ENCODE results near the gene PTGFR.

PTGFR gene

GRCh38 chr1:78520216-78520615 lies 29.4 kb downstream of the PTGFR start:
- no peak for DNase-seq (ENCODE audit: low read depth)

DNA sequence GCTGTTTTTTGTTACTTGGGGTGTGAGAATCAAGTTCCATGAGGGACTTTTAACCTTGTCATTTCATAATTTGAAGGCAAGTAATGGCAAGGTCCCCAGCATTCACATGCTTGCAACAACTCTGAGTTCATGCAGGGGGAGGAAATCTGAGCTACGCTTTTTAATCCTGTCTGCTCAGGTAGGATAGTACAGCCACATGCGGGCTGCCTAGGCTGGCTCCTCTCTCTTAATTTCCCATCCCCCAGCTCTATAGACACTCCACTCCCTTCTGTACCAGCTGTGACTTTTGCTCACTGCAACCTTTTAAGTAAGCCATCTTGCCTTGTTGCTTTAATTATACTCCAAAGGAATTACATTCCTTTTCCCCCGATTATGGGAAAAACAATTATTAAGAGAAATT lies 30.1 kb downstream of the PTGFR start:
- DNase-seq (ENCODE audit: low read depth), result no peak

DNA sequence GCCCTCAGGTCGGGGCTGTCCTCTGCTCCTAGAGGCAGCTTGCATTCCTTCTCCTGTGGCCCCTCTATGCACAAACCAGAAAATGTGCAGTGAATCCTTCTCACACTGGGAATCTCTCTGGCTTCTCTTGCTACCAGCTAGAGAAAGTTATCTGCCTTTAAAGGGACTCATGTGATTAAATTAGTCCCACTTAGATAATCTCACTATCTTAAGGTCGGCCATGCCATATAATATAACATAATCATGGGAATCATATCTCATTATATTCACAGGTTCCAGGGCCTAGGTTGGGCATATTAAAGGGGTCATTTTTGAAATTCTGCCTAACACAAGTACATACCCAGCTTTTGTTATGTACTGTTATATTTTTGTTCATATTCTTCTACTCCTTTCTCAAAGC lies 31.4 kb downstream of the PTGFR start:
- no peak for DNase-seq (ENCODE audit: low read depth)

DNA sequence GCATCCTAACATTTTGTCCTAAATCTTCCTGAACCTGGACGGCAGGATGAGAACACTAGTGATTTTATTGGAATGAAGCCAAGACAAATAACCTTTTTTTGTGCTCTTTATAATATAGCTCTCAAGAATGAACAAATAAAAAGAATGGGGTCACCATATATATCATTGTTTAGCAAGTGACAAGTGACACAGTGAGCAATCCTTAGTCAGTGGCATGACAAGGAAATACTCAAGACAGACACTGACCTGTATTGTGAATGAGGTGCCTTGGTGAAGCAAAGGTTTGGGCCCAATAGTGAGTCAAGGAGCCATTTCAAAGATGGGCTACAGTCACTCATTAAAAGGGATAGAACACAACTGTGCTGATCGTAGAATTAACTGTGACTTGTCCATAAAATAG lies 35.7 kb downstream of the PTGFR start:
- DNase-seq (ENCODE audit: low read depth), result no peak

- no peak for DNase-seq (ENCODE audit: low read depth)
Measured at GRCh38 chr1:78527706-78528105, 36.9 kb downstream of the PTGFR start.

DNA sequence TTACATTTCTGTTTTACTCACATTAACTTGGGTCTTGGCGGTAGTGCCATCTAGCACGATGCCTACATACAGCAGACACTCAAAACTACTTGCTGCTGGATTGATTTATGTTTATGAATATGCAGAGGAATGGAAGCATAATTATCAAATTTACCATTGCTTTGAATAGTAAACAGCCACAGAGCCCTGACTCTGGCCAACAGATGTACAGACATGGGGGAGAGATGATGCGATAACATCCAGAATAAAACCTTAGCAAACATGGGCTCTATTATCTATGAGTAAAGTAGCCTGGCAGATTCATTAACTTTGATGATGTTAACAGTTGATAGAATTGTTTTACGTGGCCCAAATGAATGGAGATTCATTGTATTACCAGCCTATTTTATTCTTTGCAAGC lies 42.8 kb downstream of the PTGFR start:
- DNase-seq (ENCODE audit: low read depth), result no peak

DNA sequence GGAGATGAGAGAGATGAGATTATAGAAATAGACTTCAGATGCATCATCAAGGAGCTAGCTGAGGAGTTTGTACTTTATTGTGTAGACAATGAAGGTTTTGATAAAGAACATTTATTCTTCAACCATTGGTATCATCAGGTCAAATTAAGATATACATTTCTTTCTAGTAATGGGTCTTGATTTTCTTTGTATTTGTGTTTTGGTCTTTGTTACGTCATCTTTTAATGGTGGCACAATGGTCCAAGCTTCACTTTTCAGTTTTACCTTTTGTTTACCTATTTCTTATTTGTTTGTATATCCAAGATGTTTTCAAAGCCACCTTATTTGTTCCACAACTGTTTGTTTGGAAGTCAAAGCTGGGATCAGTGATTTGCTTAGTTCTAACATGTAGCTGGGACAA lies 44.5 kb downstream of the PTGFR start:
- DNase-seq (ENCODE audit: low read depth), result no peak

GRCh38 chr1:78536427-78536826 lies 45.7 kb downstream of the PTGFR start:
- no peak for DNase-seq (ENCODE audit: low read depth)

GRCh38 chr1:78540048-78540447 lies 49.3 kb downstream of the PTGFR start:
- no peak for DNase-seq (ENCODE audit: low read depth)

DNA sequence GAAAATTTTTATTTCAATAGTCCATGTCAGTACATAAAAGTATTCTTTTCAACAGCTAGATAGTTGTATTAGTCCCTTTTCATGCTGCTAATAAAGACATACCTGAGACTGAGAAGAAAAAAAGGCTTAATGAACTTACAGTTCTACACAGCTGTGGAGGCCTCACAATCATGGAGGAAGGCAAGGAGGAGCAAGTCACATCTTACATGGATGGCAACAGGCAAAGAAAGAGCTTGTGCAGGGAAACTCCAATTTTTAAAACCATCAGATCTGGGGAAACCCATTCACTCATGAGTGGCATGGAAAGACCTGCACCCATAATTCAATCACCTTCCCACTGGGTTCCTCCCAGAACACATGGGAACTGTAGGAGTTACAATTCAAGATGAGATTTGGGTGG lies 50.7 kb downstream of the PTGFR start:
- no peak for DNase-seq (ENCODE audit: low read depth)

- no peak for DNase-seq (ENCODE audit: low read depth)
Measured at GRCh38 chr1:78543941-78544643, 53.3 kb downstream of the PTGFR start.

GRCh38 chr1:78547081-78547480 lies 56.3 kb downstream of the PTGFR start:
- DNase-seq (ENCODE audit: low read depth), result no peak

DNA sequence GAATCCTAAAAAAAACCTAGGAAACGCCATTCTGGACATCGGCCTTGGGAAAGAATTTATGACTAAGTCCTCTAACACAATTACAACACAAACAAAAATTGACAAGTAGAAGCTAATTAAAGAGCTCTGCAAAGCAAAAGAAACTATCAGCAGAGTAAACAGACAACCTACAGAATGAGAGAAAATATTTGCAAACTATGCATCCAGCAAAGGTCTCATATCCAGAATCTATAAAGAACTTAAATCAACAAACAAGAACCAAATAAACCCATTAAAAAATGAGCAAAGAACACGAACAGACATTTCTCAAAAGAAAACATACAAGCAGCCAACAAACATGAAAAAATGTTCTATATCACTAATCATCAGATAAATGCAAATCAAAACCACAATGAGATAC lies 58.6 kb downstream of the PTGFR start:
- DNase-seq (ENCODE audit: low read depth), result no peak

DNA sequence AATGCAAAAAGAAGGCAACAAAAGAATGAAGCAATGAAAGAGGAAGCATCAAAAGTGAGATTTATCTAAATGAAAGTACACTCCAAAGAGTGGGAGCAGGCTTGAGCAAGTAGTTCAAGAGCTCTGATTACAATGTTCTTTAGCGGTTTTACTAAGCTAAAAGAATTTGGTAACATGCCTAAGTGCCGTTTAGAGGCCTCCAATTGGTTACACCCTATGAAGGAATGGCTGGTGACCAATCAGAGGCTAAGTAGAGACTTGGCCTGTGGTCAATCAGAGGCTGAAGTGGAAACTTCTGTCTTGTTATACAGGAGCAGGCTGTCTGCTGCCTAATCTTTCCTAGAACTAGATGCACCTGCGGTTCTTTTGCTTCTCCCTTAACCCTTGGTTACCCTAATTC lies 59.1 kb downstream of the PTGFR start:
- no peak for DNase-seq (ENCODE audit: low read depth)

DNA sequence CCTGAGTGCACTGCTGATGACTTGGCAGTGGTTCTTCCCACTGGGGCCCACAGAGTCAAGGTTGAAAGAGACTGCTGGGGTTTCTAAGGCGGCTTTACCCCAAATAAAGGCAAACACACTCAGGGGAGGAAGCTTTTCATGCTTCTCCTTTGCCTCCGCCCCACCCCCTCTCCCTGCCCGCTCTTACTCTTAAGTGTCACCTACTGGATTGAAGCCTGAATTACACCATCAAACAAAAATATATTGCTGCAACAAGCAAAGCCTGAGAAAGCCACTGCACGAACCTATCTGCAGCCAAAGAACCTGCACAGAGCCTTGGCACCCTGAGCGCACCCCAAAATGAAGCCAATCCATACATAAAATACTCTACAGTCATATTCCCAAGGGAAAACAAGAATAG lies 63.1 kb downstream of the PTGFR start:
- no peak for DNase-seq (ENCODE audit: low read depth)

DNA sequence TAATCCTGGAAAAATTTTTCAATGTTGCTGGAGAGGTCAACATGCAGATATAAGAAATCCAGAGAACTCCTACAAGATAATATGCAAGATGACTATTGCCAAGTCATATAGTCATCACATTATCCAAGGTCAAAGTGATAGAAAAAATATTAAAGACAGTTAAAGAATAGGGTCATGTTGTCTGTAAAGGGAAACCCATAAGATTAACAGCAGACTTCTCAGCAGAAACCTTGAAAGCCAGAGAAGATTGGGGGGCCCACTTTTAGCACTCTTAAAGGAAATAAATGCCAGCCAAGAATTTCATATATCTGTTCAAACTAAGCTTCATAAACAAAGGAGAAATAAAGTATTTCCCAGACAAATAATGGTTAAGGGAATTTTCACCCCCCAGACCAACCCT lies 64.1 kb downstream of the PTGFR start:
- no peak for DNase-seq (ENCODE audit: low read depth)

DNA sequence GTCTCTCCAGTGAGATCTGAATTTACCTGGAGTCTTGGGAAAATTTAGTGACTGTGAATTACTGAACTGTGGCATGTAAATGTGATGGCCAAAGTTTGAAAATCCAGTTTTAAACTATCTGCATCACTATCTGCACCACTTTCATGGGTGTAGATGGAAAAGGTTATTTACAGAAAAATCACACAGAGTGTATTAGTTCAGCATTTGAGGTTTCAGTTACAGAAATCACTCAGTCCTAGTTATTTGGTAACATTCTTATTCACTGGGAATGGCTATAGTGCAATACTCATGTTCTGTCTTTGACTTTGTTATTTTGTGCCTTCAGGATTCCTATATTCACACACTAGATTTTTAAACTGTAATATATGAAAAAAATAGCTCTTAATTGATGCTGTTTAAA lies 68.9 kb downstream of the PTGFR start:
- DNase-seq (ENCODE audit: low read depth), result no peak

- DNase-seq (ENCODE audit: low read depth), result no peak
Measured at GRCh38 chr1:78560811-78561210, 70.0 kb downstream of the PTGFR start.

- no peak for DNase-seq (ENCODE audit: low read depth)
Measured at GRCh38 chr1:78561856-78562255, 71.1 kb downstream of the PTGFR start.

DNA sequence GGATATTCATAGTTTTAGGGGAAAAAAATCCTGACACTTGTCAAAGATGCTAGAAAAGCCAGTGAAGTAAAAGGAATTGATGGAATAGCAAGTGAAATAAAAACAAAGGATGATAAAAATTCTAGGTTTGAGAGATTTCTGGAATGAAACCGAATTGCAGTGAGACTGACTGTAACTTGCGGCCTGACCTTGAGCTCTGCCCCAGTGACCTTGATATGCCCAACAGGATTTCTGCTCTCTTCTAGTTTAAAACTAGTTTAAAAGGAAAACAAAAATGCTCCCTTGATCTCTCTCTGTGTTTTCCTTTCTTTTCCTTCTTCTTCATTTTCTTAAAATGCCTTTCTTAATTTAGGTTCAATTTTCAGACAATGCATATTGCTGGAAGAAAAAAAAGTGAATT lies 74.6 kb downstream of the PTGFR start:
- DNase-seq (ENCODE audit: low read depth), result no peak

GRCh38 chr1:78570539-78570938 lies 79.8 kb downstream of the PTGFR start:
- DNase-seq (ENCODE audit: low read depth), result no peak

GRCh38 chr1:78577257-78578100 lies 86.7 kb downstream of the PTGFR start:
- DNase-seq (ENCODE audit: low read depth), result no peak

DNA sequence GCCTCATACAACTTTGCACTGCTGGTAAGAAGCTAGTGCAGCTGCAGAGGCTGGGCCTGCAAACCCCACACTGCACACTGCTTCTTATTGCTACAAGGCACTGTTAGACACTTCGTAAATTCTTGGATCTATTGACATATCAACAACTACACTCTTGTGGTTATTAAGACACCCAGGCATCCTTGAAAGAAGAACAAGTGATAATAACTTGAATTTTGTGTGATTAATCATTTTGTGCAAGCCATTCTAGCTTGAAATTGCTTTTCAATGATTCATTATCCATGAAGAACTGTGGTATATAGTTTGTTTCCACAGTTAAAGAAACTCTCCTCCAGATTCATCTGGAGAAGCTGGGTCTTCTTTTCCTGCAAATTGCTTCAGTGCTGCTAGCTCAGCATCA lies 95.8 kb downstream of the PTGFR start:
- no peak for DNase-seq (ENCODE audit: low read depth)

- no peak for DNase-seq (ENCODE audit: low read depth)
Measured at GRCh38 chr1:78587211-78587610, 96.4 kb downstream of the PTGFR start.
